Activated naive CD8-positive, alpha-beta T cell treated with anti-CD3 and anti-CD28 coated beads, Interleukin-2, amount 50 U/mL, for 24 hours (primary cell): ENCODE results near the gene C11orf68.
"Not testable (repeated sequence)": the region's sequence is repeated elsewhere in the genome, so short reads cannot be mapped to it uniquely, and the experiment has no call there.

Experiments used
- ATAC-seq: fragments of 150-1000 bp; cut with Tn5 transposase; one replicate; pipeline ENCODE4 v1.10.0; 2021
- DNase-seq: peaks from one replicate; pipeline ENCODE4 v3.0.0; 2021
- H3K27ac Mint-ChIP-seq: one replicate; pipeline ENCODE4 v1.8.0; 2021; ENCODE audit warnings: mild to moderate bottlenecking, mixed read lengths
- H3K27me3 Mint-ChIP-seq: one replicate; pipeline ENCODE4 v1.8.0; 2021; ENCODE audit warnings: mixed read lengths
- H3K36me3 Mint-ChIP-seq: one replicate; pipeline ENCODE4 v1.8.0; 2021; ENCODE audit warnings: low read depth, mixed read lengths
- H3K4me1 Mint-ChIP-seq: one replicate; pipeline ENCODE4 v1.8.0; 2021; ENCODE audit warnings: mixed read lengths
- H3K4me3 Mint-ChIP-seq: one replicate; pipeline ENCODE4 v1.8.0; 2021; ENCODE audit warnings: mild to moderate bottlenecking, moderate library complexity, mixed read lengths
- H3K9me3 Mint-ChIP-seq: one replicate; pipeline ENCODE4 v1.8.0; 2021; ENCODE audit warnings: mixed read lengths

The C11orf68 gene

GRCh38 chr11:65894034-65894591, 24.7 kb downstream of the C11orf68 start:
- H3K27ac Mint-ChIP-seq = peak overlapping the region; percentile 84
- no peaks in the 10 kb centered on the region for H3K27me3 Mint-ChIP-seq
- peak; percentile 46 for DNase-seq
- peaks cover 77% of the 10 kb centered on the region for H3K4me1 Mint-ChIP-seq
- no peak for ATAC-seq
- no peaks in the 10 kb centered on the region for H3K9me3 Mint-ChIP-seq
- peaks cover 47% of the 10 kb centered on the region for H3K36me3 Mint-ChIP-seq
- H3K4me3 Mint-ChIP-seq = peak overlapping the region; percentile 98

GRCh38 chr11:65892661-65893317, 26.1 kb downstream of the C11orf68 start:
- Mint-ChIP-seq H3K4me1 (peaks cover 78% of the 10 kb centered on the region), H3K9me3 (no peaks in the 10 kb centered on the region), H3K27me3 (no peaks in the 10 kb centered on the region), H3K27ac (peak overlapping the region; percentile 77), H3K36me3 (peaks cover 42% of the 10 kb centered on the region), H3K4me3 (peak overlapping the region; percentile 98)
- no peak for ATAC-seq
- DNase-seq = peak; percentile 14

GRCh38 chr11:65892137-65892540, 26.7 kb downstream of the C11orf68 start:
- not testable (repeated sequence) for H3K27me3 Mint-ChIP-seq, H3K9me3 Mint-ChIP-seq
- H3K4me1 Mint-ChIP-seq = peaks cover 77% of the 10 kb centered on the region
- DNase-seq = peak; percentile 61
- peaks cover 36% of the 10 kb centered on the region for H3K36me3 Mint-ChIP-seq
- peak; percentile 22 for ATAC-seq
- peak overlapping the region; percentile 98 for H3K4me3 Mint-ChIP-seq
- peak overlapping the region; percentile 77 for H3K27ac Mint-ChIP-seq

GRCh38 chr11:65891219-65892136, 27.4 kb downstream of the C11orf68 start:
- H3K27ac Mint-ChIP-seq = peak overlapping the region; percentile 77
- H3K9me3 Mint-ChIP-seq = no peaks in the 10 kb centered on the region
- H3K4me1 Mint-ChIP-seq = peaks cover 77% of the 10 kb centered on the region
- H3K27me3 Mint-ChIP-seq = no peaks in the 10 kb centered on the region
- peak; percentile 60 for DNase-seq
- peaks cover 38% of the 10 kb centered on the region for H3K36me3 Mint-ChIP-seq
- H3K4me3 Mint-ChIP-seq = peak overlapping the region; percentile 98
- ATAC-seq = peak; percentile 11

GRCh38 chr11:65890324-65891218, 28.3 kb downstream of the C11orf68 start, which contains the start of gene CCDC85B:
Gene CCDC85B, plus strand, starts transcription at chr11:65890673. Its CDS starts 111 bp downstream, at chr11:65890784.
- ATAC-seq (peak; percentile 49), DNase-seq (peak; percentile 98)
- Mint-ChIP-seq H3K4me3 (peak within 1 kb of the TSS; percentile 98), H3K36me3 (peaks cover 32% of the 10 kb centered on the region), H3K27ac (peak within 1 kb of the TSS; percentile 91), H3K4me1 (peaks cover 73% of the 10 kb centered on the region), H3K27me3 (no peaks in the 10 kb centered on the region), H3K9me3 (no peaks in the 10 kb centered on the region)

GRCh38 chr11:65888163-65888814, 30.6 kb downstream of the C11orf68 start, which contains the start of gene FIBP:
Gene FIBP, minus strand, starts transcription at chr11:65888471. Its CDS starts 53 bp downstream, at chr11:65888418.
- Mint-ChIP-seq H3K9me3 (no peaks in the 10 kb centered on the region), H3K4me1 (peaks cover 71% of the 10 kb centered on the region), H3K27ac (peak within 1 kb of the TSS; percentile 91), H3K27me3 (no peaks in the 10 kb centered on the region), H3K4me3 (peak within 1 kb of the TSS; percentile 98), H3K36me3 (peaks cover 41% of the 10 kb centered on the region)
- peak; percentile 60 for ATAC-seq
- DNase-seq = peak; percentile 98

- DNase-seq (no peak), ATAC-seq (no peak)
- Mint-ChIP-seq H3K9me3 (no peaks in the 10 kb centered on the region), H3K27ac (peak overlapping the region; percentile 91), H3K27me3 (no peaks in the 10 kb centered on the region), H3K4me3 (peak overlapping the region; percentile 98), H3K4me1 (peaks cover 65% of the 10 kb centered on the region), H3K36me3 (peaks cover 38% of the 10 kb centered on the region)
These were observed 31.1 kb downstream of the C11orf68 start for GRCh38 chr11:65887723-65888162.

GRCh38 chr11:65886826-65887722, 31.8 kb downstream of the C11orf68 start:
- ATAC-seq (no peak), DNase-seq (no peak)
- Mint-ChIP-seq H3K4me3 (peak overlapping the region; percentile 98), H3K9me3 (no peaks in the 10 kb centered on the region), H3K4me1 (peaks cover 60% of the 10 kb centered on the region), H3K27me3 (no peaks in the 10 kb centered on the region), H3K36me3 (peaks cover 31% of the 10 kb centered on the region), H3K27ac (peak overlapping the region; percentile 91)

GRCh38 chr11:65885808-65886536, 32.9 kb downstream of the C11orf68 start:
- DNase-seq (no peak), ATAC-seq (no peak)
- Mint-ChIP-seq H3K27me3 (no peaks in the 10 kb centered on the region), H3K9me3 (no peaks in the 10 kb centered on the region), H3K4me3 (peak overlapping the region; percentile 98), H3K36me3 (peaks cover 28% of the 10 kb centered on the region), H3K4me1 (peaks cover 64% of the 10 kb centered on the region), H3K27ac (peak overlapping the region; percentile 91)

GRCh38 chr11:65885231-65885630, 33.6 kb downstream of the C11orf68 start:
- Mint-ChIP-seq H3K27ac (no peak overlapping the region), H3K36me3 (peaks cover 28% of the 10 kb centered on the region), H3K4me1 (peaks cover 70% of the 10 kb centered on the region)

GRCh38 chr11:65884716-65885092, 34.2 kb downstream of the C11orf68 start:
- Mint-ChIP-seq H3K9me3 (no peaks in the 10 kb centered on the region), H3K36me3 (peaks cover 28% of the 10 kb centered on the region), H3K4me3 (no peak overlapping the region), H3K27ac (peak overlapping the region; percentile 64), H3K4me1 (peaks cover 70% of the 10 kb centered on the region), H3K27me3 (no peaks in the 10 kb centered on the region)
- DNase-seq (peak; percentile 86), ATAC-seq (peak; percentile 47)

More at GRCh38 chr11:65885231-65885630, 33.6 kb downstream of the C11orf68 start:
- DNase-seq (no peak), ATAC-seq (no peak)
- Mint-ChIP-seq H3K4me3 (no peak overlapping the region), H3K27me3 (no peaks in the 10 kb centered on the region), H3K9me3 (no peaks in the 10 kb centered on the region)
